K562 (cell line): ENCODE measurements around the gene VPS26A. TPM values are rescaled to one million over a fixed set of nuclear protein-coding genes. Genes with fewer than 3 reads are reported as not detected.

ENCODE experiments used
- ATAC-seq: fragments of 200-7000 bp; cut with Tn5 transposase; 3 replicates; pipeline ENCODE4 v1.9.1; 2020; ENCODE audit warnings: moderate library complexity
- BruUV-seq: library from RNA; stranded (reverse); fragments of 400-500 nt; replicated peaks from 2 replicates; lab custom pipeline; 2021; lab: Mats Ljungman, UMichigan
- CTCF ChIA-PET: fragments of 300-600 bp; formaldehyde crosslinking; extraction: SDS; loops from one replicate; lab custom pipeline; 2021; ENCODE audit warnings: low intra/inter-chr PET ratio; lab: Yijun Ruan, JAX
- POLR2A ChIA-PET: fragments of 300-600, 350-650 bp; sonication (Branson Sonifier 250); formaldehyde crosslinking; extraction: SDS; loops from one replicate; lab custom pipeline; 2021; ENCODE audit warnings: antibody characterized with exemption, inconsistent platforms; lab: Yijun Ruan, JAX
- DNase-seq, 4 experiments: peaks; one replicate each; pipeline versions ENCODE4 v3.0.0 to v3.0.0-alpha.2; 2011 to 2018; ENCODE audit warnings: low spot score in 3 of 4, mixed read lengths in 3 of 4; ENCODE audit errors: extremely low read depth in 1 of 4
- FAIRE-seq: peaks from 2 replicates; lab custom pipeline; 2011; peaks lifted over from hg19 to GRCh38; lab: Jason Lieb, UNC
- H2AFZ ChIP-seq: 2 replicates; pipeline ENCODE4 v1.6.0; 2011; ENCODE audit warnings: low read depth, low read length, control low read depth, inconsistent platforms
- H3K27ac ChIP-seq: fragments of 200-600 bp; 3 replicates; pipeline ENCODE4 v1.8.0; 2011; ENCODE audit warnings: low read depth, mild to moderate bottlenecking, control low read depth, inconsistent platforms, low read length, moderate library complexity, mixed read lengths; ENCODE audit errors: extremely low read depth
- H3K27me3 ChIP-seq, 2 experiments: fragments of 300-600 bp in 1 of 2; 2 replicates in 1 of 2; 3 replicates in 1 of 2; pipeline versions ENCODE4 v1.6.0 to v1.8.0; 2011; ENCODE audit warnings: inconsistent platforms in 2 of 2, low read length in 2 of 2, mild to moderate bottlenecking in 1 of 2, mixed read lengths in 1 of 2, moderate library complexity in 1 of 2; ENCODE audit not compliant: control insufficient read depth in 2 of 2, insufficient read depth in 2 of 2
- H3K36me3 ChIP-seq: fragments of 300-600 bp; 3 replicates; pipeline ENCODE4 v1.8.0; 2011; ENCODE audit warnings: mild to moderate bottlenecking, low read length, inconsistent platforms; ENCODE audit not compliant: control insufficient read depth, insufficient read depth
- H3K4me1 ChIP-seq, 2 experiments: fragments of 200-600 bp in 1 of 2; replicated peaks in 1 of 2; 2 replicates in 1 of 2; 3 replicates in 1 of 2; pipeline versions ENCODE4 v1.5.1 to v1.8.0; 2011; ENCODE audit warnings: inconsistent platforms in 2 of 2, low read length in 2 of 2, mild to moderate bottlenecking in 1 of 2, mixed read lengths in 1 of 2, moderate library complexity in 1 of 2; ENCODE audit not compliant: control insufficient read depth in 2 of 2, insufficient read depth in 2 of 2
- H3K4me2 ChIP-seq: 2 replicates; pipeline ENCODE4 v1.6.1; 2011; ENCODE audit warnings: low read length, control low read depth, inconsistent platforms, mixed read lengths; ENCODE audit not compliant: insufficient read depth
- H3K4me3 ChIP-seq: fragments of 200-600 bp; sonication (generic), shearing (Covaris generic); 2 replicates; pipeline ENCODE4 v1.5.1; 2016; ENCODE audit warnings: control low read depth, inconsistent platforms
- H3K79me2 ChIP-seq: fragments of 200-600 bp; 3 replicates; pipeline ENCODE4 v1.8.0; 2011; ENCODE audit warnings: low read length, inconsistent platforms; ENCODE audit not compliant: control insufficient read depth, insufficient read depth
- H3K9ac ChIP-seq, 2 experiments: 2 replicates each; pipeline versions ENCODE4 v1.6.0 to v1.6.1; 2011; ENCODE audit warnings: low read depth in 2 of 2, low read length in 2 of 2, control low read depth in 1 of 2, inconsistent platforms in 1 of 2, mild to moderate bottlenecking in 1 of 2, mixed read lengths in 1 of 2; ENCODE audit not compliant: insufficient read depth in 1 of 2
- H3K9me1 ChIP-seq: one replicate; pipeline ENCODE4 v1.6.0; 2011; ENCODE audit warnings: inconsistent platforms, mild to moderate bottlenecking, low read length, moderate library complexity; ENCODE audit not compliant: control insufficient read depth, insufficient read depth
- H3K9me3 ChIP-seq: replicated peaks from 2 replicates; pipeline ENCODE4 v1.5.1; 2011; ENCODE audit warnings: low read depth, low read length, inconsistent platforms; ENCODE audit not compliant: control insufficient read depth, insufficient read depth
- H4K20me1 ChIP-seq: replicated peaks from 2 replicates; pipeline ENCODE4 v1.6.1; 2011; ENCODE audit warnings: low read length, inconsistent platforms, mixed read lengths; ENCODE audit not compliant: control insufficient read depth, insufficient read depth
- BCL6 ChIP-seq: fragments of 250-450 bp; sonication (Bioruptor Pico); IDR thresholded peaks from 2 replicates; pipeline ENCODE4 v1.4.0; 2020
- CEBPG ChIP-seq, 3 experiments: fragments of 200-800 bp in 1 of 3; sonication (Bioruptor generic) in 1 of 3; sonication (generic) in 1 of 3; formaldehyde crosslinking in 1 of 3; IDR thresholded peaks in 2 of 3; conservative IDR thresholded peaks in 1 of 3; 2 replicates each; pipeline versions ENCODE4 v1.6.1 to v1.8.0; 2016 to 2022; ENCODE audit warnings: missing compliant biosample characterization in 2 of 3, missing genetic modification characterization in 2 of 3, mild to moderate bottlenecking in 1 of 3, missing genetic modification reagents in 1 of 3
- FOXA1 ChIP-seq: fragments of 450-650 bp; IDR thresholded peaks from 2 replicates; pipeline ENCODE4 v1.6.1; 2016; ENCODE audit warnings: mild to moderate bottlenecking, borderline replicate concordance
- HBP1 ChIP-seq: fragments of 450-650 bp; formaldehyde crosslinking; IDR thresholded peaks from 2 replicates; pipeline ENCODE4 v1.4.0; 2022; ENCODE audit warnings: missing genetic modification characterization
- ID3 ChIP-seq, 2 experiments: fragments of 250-450 bp in 1 of 2; fragments of 450-650 bp in 1 of 2; sonication (Bioruptor Pico) in 1 of 2; IDR thresholded peaks; 2 replicates each; pipeline versions ENCODE4 v1.6.1 to v1.8.0; 2016 to 2021; ENCODE audit warnings: mild to moderate bottlenecking in 2 of 2, moderate library complexity in 2 of 2, missing compliant biosample characterization in 1 of 2, missing genetic modification characterization in 1 of 2
- KDM4B ChIP-seq, 2 experiments: fragments of 450-650 bp in 1 of 2; sonication (generic) in 1 of 2; IDR thresholded peaks; 2 replicates each; pipeline ENCODE4 v1.6.1; 2016 to 2017; ENCODE audit warnings: borderline replicate concordance in 2 of 2, antibody characterized with exemption in 1 of 2, low read depth in 1 of 2, mild to moderate bottlenecking in 1 of 2
- NCOA2 ChIP-seq, 2 experiments: fragments of 450-650 bp; IDR thresholded peaks; 2 replicates each; pipeline ENCODE4 v1.6.1; 2018; ENCODE audit warnings: mild to moderate bottlenecking in 2 of 2, moderate library complexity in 1 of 2; ENCODE audit not compliant: partially characterized antibody in 2 of 2
- RBBP5 ChIP-seq: fragments of 200-600 bp; sonication (generic); IDR thresholded peaks from 2 replicates; pipeline ENCODE4 v1.6.1; 2012; ENCODE audit warnings: borderline replicate concordance, mild to moderate bottlenecking, low read length, control low read depth, inconsistent platforms; ENCODE audit not compliant: insufficient read depth, poor library complexity, severe bottlenecking
- USF2 ChIP-seq: sonication (generic); formaldehyde crosslinking; IDR thresholded peaks from 2 replicates; pipeline ENCODE4 v1.5.0; 2020; ENCODE audit warnings: missing genetic modification reagents
- ZFP1 ChIP-seq: fragments of 450-650 bp; formaldehyde crosslinking; IDR thresholded peaks from 2 replicates; pipeline ENCODE4 v1.4.0; 2020; ENCODE audit warnings: mild to moderate bottlenecking, mixed read lengths
- ZNF134 ChIP-seq: fragments of 250-450 bp; sonication (Bioruptor Pico); conservative IDR thresholded peaks from 2 replicates; pipeline ENCODE4 v1.4.0; 2020
- ZNF282 ChIP-seq: sonication (generic); formaldehyde crosslinking; IDR thresholded peaks from 2 replicates; pipeline ENCODE4 v1.8.1; 2023; ENCODE audit warnings: missing genetic modification reagents
- WGBS: fragments of 100-300 bp; shearing (Covaris generic); methylation state at CpG from one replicate; pipeline ENCODE4 v1.1.6; 2016; ENCODE audit warnings: low coverage, mixed read lengths; ENCODE audit not compliant: insufficient coverage; ENCODE audit errors: missing lambda C conversion rate; 5-methylcytosine and 5-hydroxymethylcytosine counted together
- in situ Hi-C: fragments of 300-500 bp; cut with MboI; formaldehyde crosslinking; loops from 4 replicates; pipeline ENCODE4 v1.15.0; 2018; ENCODE audit warnings: inconsistent platforms, mixed read lengths
- intact Hi-C: fragments of 100-400 bp; cut with micrococcal nuclease; formaldehyde crosslinking; loops from 2 replicates; pipeline ENCODE4 v1.14.2; 2022
- polyA plus RNA-seq, 8 experiments: library from polyadenylated mRNA; depleted of rRNA in 4 of 8; stranded (reverse) in 5 of 8; unstranded in 3 of 8; fragments of >200 nt; fragmentation: Nextera tagmentation in 2 of 8; fragmentation: Illumina TruSeq in 1 of 8; extraction: Ambion mirVana in 2 of 8; extraction: Trizol in 1 of 8; gene quantifications; 2 replicates each; pipeline versions ENCODE4 v1.2.1 to v1.2.3, GENCODE V29; 2011 to 2014; ENCODE audit warnings: inconsistent platforms in 1 of 8, missing spikeins in 1 of 8
- total RNA-seq, 7 experiments: library from RNA; depleted of rRNA in 6 of 7; stranded (reverse); fragments of >200 nt in 6 of 7; fragmentation: Illumina TruSeq in 2 of 7; extraction: Trizol in 2 of 7; gene quantifications; 2 replicates each; pipeline versions ENCODE4 v1.2.1 to v1.2.3, GENCODE V29; 2011 to 2021; ENCODE audit warnings: low replicate concordance in 1 of 7

VPS26A gene
- total and polyA plus RNA-seq, 9 of the 15 experiments (the other 6 are each of a cell fraction or from before 2014, with no cell fraction given): 47.1 to 137 (median 69.3) TPM

- no peaks in the 10 kb centered on the region for H4K20me1 ChIP-seq
- intact Hi-C loops (no loop called here), in situ Hi-C loops (no loop called here)
- FAIRE-seq (no peak), ATAC-seq (no peak), DNase-seq (no peak)
- peaks cover 0 to 4% of the 10 kb centered on the region in 2 experiments; a peak in 2 of 5 replicates for H3K4me1 ChIP-seq
- peaks cover 4% of the 10 kb centered on the region for H3K9me1 ChIP-seq
- ChIA-PET POLR2A (interaction anchor here (1.3 kb wide), 1 partner anchor 10 kb away, joined by 5 read pairs; the partner anchor contains the start of gene SRGN), CTCF (no interaction called here)
- H3K79me2 ChIP-seq: peaks cover 53% of the 10 kb centered on the region
- no peaks in the 10 kb centered on the region for H3K9me3 ChIP-seq
- H3K4me2 ChIP-seq: no peak overlapping the region
- TF ChIP-seq ZFP1: no peak
- no peak for TF ChIP-seq NCOA2 (IDR thresholded peaks at IDR 0.05; ENCODE audit: partially characterized antibody in 2 of 2)
- TF ChIP-seq HBP1 (CRISPR knock-in tag): no peak
- no peak for TF ChIP-seq USF2 (CRISPR knock-in tag)
- TF ChIP-seq KDM4B (IDR thresholded peaks at IDR 0.05; ENCODE audit: borderline replicate concordance in 2 of 2, low read depth in 1 of 2): no peak
- TF ChIP-seq FOXA1: no peak
- TF ChIP-seq CEBPG (CRISPR knock-in tag; IDR thresholded peaks at IDR 0.05): no peak
- no peak for TF ChIP-seq CEBPG (tag; conservative IDR thresholded peaks at IDR 0.05 in 1 of 2, IDR thresholded peaks at IDR 0.05 in 1 of 2)
- TF ChIP-seq RBBP5: no peak
- no peak for TF ChIP-seq ZNF282 (CRISPR knock-in tag)
- TF ChIP-seq ZNF134 (CRISPR knock-in tag): no peak
- no peak for TF ChIP-seq BCL6 (CRISPR knock-in tag)
- TF ChIP-seq ID3 (CRISPR knock-in tag; IDR thresholded peaks at IDR 0.05): no peak
- TF ChIP-seq ID3 (tag; IDR thresholded peaks at IDR 0.05): no peak
- H3K4me3 ChIP-seq: no peak overlapping the region
- no peak overlapping the region for H3K9ac ChIP-seq
- WGBS: 92% methylated on average over 4 of the region's 4 CpGs
- no peak overlapping the region for H2AFZ ChIP-seq
- no peak overlapping the region for H3K27ac ChIP-seq
- peaks cover 42% of the 10 kb centered on the region; the same call in 2 of the 3 replicates for H3K36me3 ChIP-seq
- no peaks in the 10 kb centered on the region for H3K27me3 ChIP-seq
- BruUV-seq: no TSS peak
These were observed 26.2 kb upstream of the VPS26A start for GRCh38 chr10:69097729-69098128.
